IMR-90 (cell line): ENCODE data around the gene IL18. TPM values are rescaled to one million over a fixed set of nuclear protein-coding genes. Genes with fewer than 3 reads are reported as not detected.

Experiments used
- ATAC-seq: fragments of 200-7000 bp; cut with Tn5 transposase; 2 replicates; pipeline ENCODE4 v1.9.1; 2020; ENCODE audit warnings: low read depth, mild to moderate bottlenecking, moderate library complexity
- BruUV-seq: library from RNA; stranded (reverse); fragments of 400-500 nt; replicated peaks from 2 replicates; lab custom pipeline; 2021; lab: Mats Ljungman, UMichigan
- CTCF ChIA-PET: fragments of 300-600 bp; formaldehyde crosslinking; extraction: SDS; loops from one replicate; lab custom pipeline; 2021; ENCODE audit warnings: antibody characterized with exemption; lab: Yijun Ruan, JAX
- POLR2A ChIA-PET: fragments of 300-600 bp; sonication (Branson Sonifier 250); formaldehyde crosslinking; loops from one replicate; lab custom pipeline; 2022; ENCODE audit warnings: antibody characterized with exemption; ENCODE audit not compliant: unreplicated experiment; lab: Charles Lee
- DNase-seq: peaks from one replicate; pipeline ENCODE4 v3.0.0; 2013
- H2AFZ ChIP-seq: replicated peaks from 2 replicates; pipeline ENCODE3; 2013; ENCODE audit warnings: low read length, mild to moderate bottlenecking; ENCODE audit not compliant: poor library complexity
- H2AK5ac ChIP-seq: 2 replicates; pipeline ENCODE4 v1.6.1; 2013; ENCODE audit warnings: low read depth, low read length, inconsistent platforms
- H2AK9ac ChIP-seq: replicated peaks from 2 replicates; pipeline ENCODE3; 2013; ENCODE audit warnings: mild to moderate bottlenecking, low read depth, low read length, moderate library complexity; ENCODE audit not compliant: poor library complexity
- H2BK120ac ChIP-seq: 2 replicates; pipeline ENCODE4 v1.6.1; 2013; ENCODE audit warnings: low read depth, low read length, inconsistent platforms
- H2BK15ac ChIP-seq: 3 replicates; pipeline ENCODE4 v1.6.1; 2013; ENCODE audit warnings: low read depth, low read length, inconsistent platforms
- H2BK20ac ChIP-seq: 2 replicates; pipeline ENCODE4 v1.6.1; 2013; ENCODE audit warnings: low read depth, mild to moderate bottlenecking, inconsistent platforms, low read length, moderate library complexity
- H2BK5ac ChIP-seq: 2 replicates; pipeline ENCODE4 v1.6.1; 2013; ENCODE audit warnings: mild to moderate bottlenecking, low read depth, low read length, inconsistent platforms; ENCODE audit not compliant: poor library complexity, severe bottlenecking
- H3K14ac ChIP-seq: replicated peaks from 2 replicates; pipeline ENCODE4 v1.6.1; 2013; ENCODE audit warnings: low read depth, low read length, inconsistent platforms
- H3K18ac ChIP-seq: 2 replicates; pipeline ENCODE4 v1.6.1; 2013; ENCODE audit warnings: low read depth, low read length, control low read depth
- H3K23ac ChIP-seq: 2 replicates; pipeline ENCODE4 v1.6.1; 2013; ENCODE audit warnings: low read depth, low read length, inconsistent platforms
- H3K27ac ChIP-seq: 2 replicates; pipeline ENCODE4 v1.5.1; 2013; ENCODE audit warnings: mild to moderate bottlenecking, control low read depth, low read length; ENCODE audit not compliant: insufficient read depth
- H3K27me3 ChIP-seq: 2 replicates; pipeline ENCODE4 v1.6.1; 2013; ENCODE audit warnings: low read length; ENCODE audit not compliant: control insufficient read depth, insufficient read depth
- H3K36me3 ChIP-seq: 2 replicates; pipeline ENCODE4 v1.6.1; 2013; ENCODE audit warnings: low read length, mixed read lengths; ENCODE audit not compliant: control insufficient read depth, insufficient read depth
- H3K4ac ChIP-seq: 2 replicates; pipeline ENCODE4 v1.6.1; 2013; ENCODE audit warnings: low read depth, low read length, inconsistent platforms
- H3K4me1 ChIP-seq: 2 replicates; pipeline ENCODE4 v1.6.1; 2013; ENCODE audit warnings: low read length, mixed read lengths; ENCODE audit not compliant: control insufficient read depth, insufficient read depth
- H3K4me2 ChIP-seq: 2 replicates; pipeline ENCODE4 v1.6.1; 2013; ENCODE audit warnings: low read depth, mild to moderate bottlenecking, control low read depth, low read length, moderate library complexity
- H3K4me3 ChIP-seq: 2 replicates; pipeline ENCODE4 v1.5.1; 2013; ENCODE audit warnings: low read depth, mild to moderate bottlenecking, control low read depth, low read length, moderate library complexity; ENCODE audit not compliant: insufficient read depth
- H3K56ac ChIP-seq: 2 replicates; pipeline ENCODE4 v1.6.1; 2013; ENCODE audit warnings: low read length, inconsistent platforms; ENCODE audit not compliant: insufficient read depth; ENCODE audit errors: extremely low read depth
- H3K79me1 ChIP-seq, 2 experiments: 2 replicates each; pipeline ENCODE4 v1.6.1; 2013; ENCODE audit warnings: low read length in 2 of 2, inconsistent platforms in 1 of 2, low read depth in 1 of 2
- H3K9ac ChIP-seq: 2 replicates; pipeline ENCODE4 v1.6.1; 2013; ENCODE audit warnings: low read depth, low read length, control low read depth
- H3K9me1 ChIP-seq: 2 replicates; pipeline ENCODE4 v1.6.1; 2013; ENCODE audit warnings: low read length, inconsistent platforms; ENCODE audit not compliant: insufficient read depth
- H3K9me3 ChIP-seq: 2 replicates; pipeline ENCODE4 v1.6.1; 2013; ENCODE audit warnings: low read length; ENCODE audit not compliant: control insufficient read depth, insufficient read depth
- H4K20me1 ChIP-seq: 2 replicates; pipeline ENCODE4 v1.6.1; 2013; ENCODE audit warnings: low read length, inconsistent platforms; ENCODE audit not compliant: insufficient read depth
- H4K5ac ChIP-seq: 2 replicates; pipeline ENCODE4 v1.6.1; 2013; ENCODE audit warnings: mild to moderate bottlenecking, low read depth, low read length, control low read depth
- H4K8ac ChIP-seq, 2 experiments: 2 replicates each; pipeline ENCODE4 v1.6.1; 2013; ENCODE audit warnings: low read depth in 2 of 2, low read length in 2 of 2, control low read depth in 1 of 2, inconsistent platforms in 1 of 2
- H4K91ac ChIP-seq: 2 replicates; pipeline ENCODE4 v1.6.1; 2013; ENCODE audit warnings: low read depth, low read length, inconsistent platforms; ENCODE audit not compliant: insufficient read depth
- MXI1 ChIP-seq: IDR thresholded peaks from 2 replicates; pipeline ENCODE4 v1.6.1; 2012; ENCODE audit warnings: low read depth, mild to moderate bottlenecking, low read length, moderate library complexity, borderline replicate concordance
- RCOR1 ChIP-seq: IDR thresholded peaks from 2 replicates; pipeline ENCODE4 v1.6.1; 2012; ENCODE audit warnings: mild to moderate bottlenecking, low read length, improper control_type of control experiment; ENCODE audit not compliant: insufficient replicate concordance
- RFX5 ChIP-seq: IDR thresholded peaks from 2 replicates; pipeline ENCODE4 v1.8.0; 2012; ENCODE audit warnings: low read depth, mild to moderate bottlenecking, low read length, moderate library complexity
- WGBS, 2 experiments: methylation state at CpG; one replicate each; pipeline versions ENCODE4 v1.1.5 to v1.1.7; 2013; ENCODE audit warnings: missing lambda C conversion rate in 2 of 2; ENCODE audit not compliant: insufficient read length in 1 of 2; ENCODE audit errors: extremely low coverage in 2 of 2; 5-methylcytosine and 5-hydroxymethylcytosine counted together
- dilution Hi-C: fragments of 300-500 bp; cut with HindIII; formaldehyde crosslinking; loops from one replicate; pipeline ENCODE4 v1.14.3; 2018; ENCODE audit warnings: low sequenced_read_pairs; ENCODE audit not compliant: unreplicated experiment
- in situ Hi-C: fragments of 300-500 bp; cut with MboI; formaldehyde crosslinking; loops from 3 replicates; pipeline ENCODE4 v1.14.3; 2019; ENCODE audit warnings: low sequenced_read_pairs, inconsistent platforms, mixed read lengths
- intact Hi-C: fragments of 100-400 bp; cut with micrococcal nuclease; formaldehyde crosslinking; loops from 2 replicates; pipeline ENCODE4 v1.10.0; 2022
- polyA plus RNA-seq, 3 experiments: library from polyadenylated mRNA; depleted of rRNA; stranded (reverse); fragments of >200 nt; gene quantifications; 2 replicates each; pipeline ENCODE4 v1.2.3, GENCODE V29; 2012; ENCODE audit warnings: low replicate concordance in 1 of 3
- total RNA-seq: library from RNA; depleted of rRNA; stranded (reverse); fragments of >200 nt; gene quantifications from 2 replicates; pipeline ENCODE4 v1.2.3, GENCODE V29; 2012
- TF ChIP-seq, protein P1 (sequence below): fragments of 150-350 bp; IDR thresholded peaks from 2 replicates; pipeline ENCODE4 v1.6.1; 2017; ENCODE audit warnings: mild to moderate bottlenecking, antibody characterized with exemption, low read length, low read depth

Gene IL18
- total and polyA plus RNA-seq, 2 of the 4 experiments (the other 2 are of a cell fraction) = 0.54 to 0.96 TPM

DNA sequence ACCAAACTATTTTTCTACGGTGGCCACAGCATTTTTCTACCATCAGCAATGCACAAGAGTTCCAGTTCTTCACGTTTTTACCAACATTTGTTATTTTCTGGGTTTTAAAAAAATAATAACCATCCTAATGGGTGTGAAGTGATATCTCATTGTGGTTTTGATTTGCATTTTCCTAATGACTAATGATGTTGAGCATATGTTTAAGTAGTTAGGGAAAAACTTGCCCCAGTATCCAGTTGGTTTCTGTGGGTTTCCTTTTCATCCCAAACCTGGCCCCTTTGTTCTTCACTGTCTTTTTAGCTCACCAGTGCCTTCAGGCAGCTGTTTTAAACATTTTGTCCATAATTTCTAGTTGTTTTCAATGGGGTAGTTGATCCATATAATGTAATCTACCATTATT lies 47.6 kb upstream of the IL18 start:
- Histone ChIP-seq H4K5ac (no peak overlapping the region), H3K36me3 (no peaks in the 10 kb centered on the region), H3K9me1 (peaks cover 5% of the 10 kb centered on the region), H2AFZ (no peak overlapping the region), H2BK15ac (no peak overlapping the region), H3K18ac (no peak overlapping the region; the same call in 1 of the 2 replicates), H2BK5ac (no peak overlapping the region), H2AK5ac (no peak overlapping the region), H2BK20ac (no peak overlapping the region), H4K8ac (no peak overlapping the region), H3K27ac (no peak overlapping the region), H3K4me3 (no peak overlapping the region), H3K4ac (no peak overlapping the region), H3K23ac (no peak overlapping the region), H3K79me1 (no peaks in the 10 kb centered on the region), H3K9ac (no peak overlapping the region), H2BK120ac (no peak overlapping the region), H3K4me1 (peaks cover 13% of the 10 kb centered on the region), H2AK9ac (no peak overlapping the region), H3K14ac (no peak overlapping the region), H3K4me2 (no peak overlapping the region), H3K27me3 (no peaks in the 10 kb centered on the region), H4K20me1 (no peaks in the 10 kb centered on the region), H3K9me3 (no peaks in the 10 kb centered on the region), H3K56ac (no peak overlapping the region), H4K91ac (no peak overlapping the region)
- ChIA-PET CTCF (interaction anchor here (1.4 kb wide), 1 partner anchor 69 kb away, joined by 4 read pairs; no protein-coding TSS in a partner anchor), POLR2A (no interaction called here)
- in situ Hi-C loops (loop anchor here (25.0 kb wide), 1 partner anchor 1326 kb away; no protein-coding TSS in a partner anchor), dilution Hi-C loops (no loop called here), intact Hi-C loops (loop anchor here (5.0 to 10.0 kb wide), 3 partner anchors 34 to 1523 kb away; partner anchors contain the start of gene BCO2)
- no peak for DNase-seq
- no TSS peak for BruUV-seq
- WGBS, 2 experiments = no CpG with 5 or more reads among the region's 2 CpGs
- no peak for TF ChIP-seq RCOR1
- TF ChIP-seq, protein P1, sequence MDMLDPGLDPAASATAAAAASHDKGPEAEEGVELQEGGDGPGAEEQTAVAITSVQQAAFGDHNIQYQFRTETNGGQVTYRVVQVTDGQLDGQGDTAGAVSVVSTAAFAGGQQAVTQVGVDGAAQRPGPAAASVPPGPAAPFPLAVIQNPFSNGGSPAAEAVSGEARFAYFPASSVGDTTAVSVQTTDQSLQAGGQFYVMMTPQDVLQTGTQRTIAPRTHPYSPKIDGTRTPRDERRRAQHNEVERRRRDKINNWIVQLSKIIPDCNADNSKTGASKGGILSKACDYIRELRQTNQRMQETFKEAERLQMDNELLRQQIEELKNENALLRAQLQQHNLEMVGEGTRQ = no peak
- no peak for TF ChIP-seq RFX5
- TF ChIP-seq MXI1 = no peak
- no peak for ATAC-seq
